K562 (cell line): ENCODE measurements around the gene ZFP57.

Source experiments
- BCOR ChIP-seq: fragments of 450-650 bp; IDR thresholded peaks from 2 replicates; pipeline ENCODE4 v1.6.1; 2016
- CEBPB ChIP-seq: fragments of 450-650 bp; IDR thresholded peaks from 2 replicates; pipeline ENCODE4 v1.6.1; 2016; ENCODE audit warnings: missing genetic modification characterization, missing compliant biosample characterization
- CREB1 ChIP-seq, 2 experiments: sonication (generic) in 1 of 2; formaldehyde crosslinking in 1 of 2; IDR thresholded peaks; 2 replicates each; pipeline versions ENCODE4 v1.6.1 to v1.8.0; 2012 to 2022; ENCODE audit warnings: inconsistent platforms in 1 of 2, mild to moderate bottlenecking in 1 of 2, missing genetic modification reagents in 1 of 2, moderate library complexity in 1 of 2
- CTCF ChIP-seq, 3 experiments: IDR thresholded peaks in 2 of 3; conservative IDR thresholded peaks in 1 of 3; 2 replicates each; pipeline ENCODE4 v1.5.1; 2011 to 2012; ENCODE audit warnings: low read length in 3 of 3, mild to moderate bottlenecking in 3 of 3, control low read depth in 2 of 3, improper control_type of control experiment in 1 of 3, inconsistent platforms in 1 of 3, low read depth in 1 of 3, mixed read lengths in 1 of 3, moderate library complexity in 1 of 3; ENCODE audit not compliant: insufficient read depth in 2 of 3
- HMG20A ChIP-seq: fragments of 450-650 bp; formaldehyde crosslinking; conservative IDR thresholded peaks from 2 replicates; pipeline ENCODE4 v1.4.0; 2020; ENCODE audit warnings: mild to moderate bottlenecking, mixed read lengths
- MYC ChIP-seq, 2 experiments: fragments of 250-450 bp in 1 of 2; sonication (Bioruptor Pico) in 1 of 2; IDR thresholded peaks; 2 replicates each; pipeline versions ENCODE4 v1.5.1 to v1.6.1; 2012 to 2021; ENCODE audit warnings: low read depth in 2 of 2, borderline replicate concordance in 1 of 2, improper control_type of control experiment in 1 of 2, low read length in 1 of 2, mild to moderate bottlenecking in 1 of 2, moderate library complexity in 1 of 2
- SNRNP70 ChIP-seq: fragments of 200-400 bp; formaldehyde crosslinking; optimal IDR thresholded peaks from 2 replicates; pipeline ENCODE3; 2017; ENCODE audit warnings: low read depth, low read length
- SPI1 ChIP-seq: IDR thresholded peaks from 2 replicates; pipeline ENCODE4 v1.6.1; 2011; ENCODE audit warnings: low read depth, low read length, control low read depth, borderline replicate concordance
- ZNF174 ChIP-seq: fragments of 250-450 bp; sonication (Bioruptor Pico); IDR thresholded peaks from 2 replicates; pipeline ENCODE4 v1.4.0; 2020; ENCODE audit warnings: mild to moderate bottlenecking

GRCh38 chr6:29629571-29629970 is 51.4 kb downstream of the ZFP57 start:
- TF ChIP-seq HMG20A (CRISPR knock-in tag) = no peak
- TF ChIP-seq SPI1 = no peak
- no peak for TF ChIP-seq ZNF174
- TF ChIP-seq BCOR = no peak
- no peak for TF ChIP-seq SNRNP70
- no peak for TF ChIP-seq CTCF (IDR thresholded peaks at IDR 0.05 in 2 of 3, conservative IDR thresholded peaks at IDR 0.05 in 1 of 3; ENCODE audit: insufficient read depth in 2 of 3, low read depth in 1 of 3, low read length in 3 of 3)
- TF ChIP-seq CREB1 (IDR thresholded peaks at IDR 0.05) = no peak
- no peak for TF ChIP-seq CREB1 (CRISPR knock-in tag; IDR thresholded peaks at IDR 0.05)
- no peak for TF ChIP-seq CEBPB (tag)
- TF ChIP-seq MYC (IDR thresholded peaks at IDR 0.05; ENCODE audit: low read depth, low read length) = no peak
- no peak for TF ChIP-seq MYC (CRISPR knock-in tag; IDR thresholded peaks at IDR 0.05; ENCODE audit: borderline replicate concordance, low read depth)
